ENCODE results near the gene KLC3.

KLC3 gene

DNA sequence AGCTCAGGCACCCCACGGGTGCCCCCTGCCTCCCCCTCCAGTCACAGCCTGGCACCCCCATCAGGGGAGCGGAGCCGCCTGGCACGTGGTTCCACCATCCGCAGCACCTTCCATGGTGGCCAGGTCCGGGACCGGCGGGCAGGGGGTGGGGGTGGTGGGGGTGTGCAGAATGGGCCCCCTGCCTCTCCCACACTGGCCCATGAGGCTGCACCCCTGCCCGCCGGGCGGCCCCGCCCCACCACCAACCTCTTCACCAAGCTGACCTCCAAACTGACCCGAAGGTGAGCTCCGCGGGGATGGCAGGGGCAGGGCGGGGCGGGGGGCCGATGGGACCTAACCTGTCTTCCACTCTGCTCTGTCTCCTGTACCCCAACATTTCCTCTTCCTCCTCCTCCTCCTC, 42.9 kb upstream of the KLC3 start:
- Histone ChIP-seq H3K9me2 (ENCODE audit: low read depth, low read length) (no peaks in the 10 kb centered on the region), H3F3A (ENCODE audit: insufficient read depth, low read length) (no peaks in the 10 kb centered on the region), H3K9ac (ENCODE audit: low read length) (no peak overlapping the region), H3K4me2 (ENCODE audit: low read length) (no peak overlapping the region), H3K79me2 (ENCODE audit: insufficient read depth, low read length) (no peaks in the 10 kb centered on the region), H3K36me3 (ENCODE audit: insufficient read depth, low read length) (peaks cover 9% of the 10 kb centered on the region), H3K4me3 (ENCODE audit: low read depth, low read length, poor library complexity, severe bottlenecking) (no peak overlapping the region), H3K9me3 (ENCODE audit: low read length) (no peaks in the 10 kb centered on the region), H2AFZ (ENCODE audit: low read length) (no peak overlapping the region), H3K4me1 (ENCODE audit: insufficient read depth, low read length, severe bottlenecking) (no peaks in the 10 kb centered on the region), H3K27me3 (ENCODE audit: insufficient read depth, low read length) (no peaks in the 10 kb centered on the region), H3K27ac (ENCODE audit: low read depth, low read length, poor library complexity, severe bottlenecking) (no peak overlapping the region), H4K20me1 (ENCODE audit: insufficient read depth, low read length) (no peaks in the 10 kb centered on the region)
- no peak for TF ChIP-seq EZH2 (IDR thresholded peaks at IDR 0.05; ENCODE audit: borderline replicate concordance, low read length)
- TF ChIP-seq, protein P1, sequence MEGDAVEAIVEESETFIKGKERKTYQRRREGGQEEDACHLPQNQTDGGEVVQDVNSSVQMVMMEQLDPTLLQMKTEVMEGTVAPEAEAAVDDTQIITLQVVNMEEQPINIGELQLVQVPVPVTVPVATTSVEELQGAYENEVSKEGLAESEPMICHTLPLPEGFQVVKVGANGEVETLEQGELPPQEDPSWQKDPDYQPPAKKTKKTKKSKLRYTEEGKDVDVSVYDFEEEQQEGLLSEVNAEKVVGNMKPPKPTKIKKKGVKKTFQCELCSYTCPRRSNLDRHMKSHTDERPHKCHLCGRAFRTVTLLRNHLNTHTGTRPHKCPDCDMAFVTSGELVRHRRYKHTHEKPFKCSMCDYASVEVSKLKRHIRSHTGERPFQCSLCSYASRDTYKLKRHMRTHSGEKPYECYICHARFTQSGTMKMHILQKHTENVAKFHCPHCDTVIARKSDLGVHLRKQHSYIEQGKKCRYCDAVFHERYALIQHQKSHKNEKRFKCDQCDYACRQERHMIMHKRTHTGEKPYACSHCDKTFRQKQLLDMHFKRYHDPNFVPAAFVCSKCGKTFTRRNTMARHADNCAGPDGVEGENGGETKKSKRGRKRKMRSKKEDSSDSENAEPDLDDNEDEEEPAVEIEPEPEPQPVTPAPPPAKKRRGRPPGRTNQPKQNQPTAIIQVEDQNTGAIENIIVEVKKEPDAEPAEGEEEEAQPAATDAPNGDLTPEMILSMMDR (IDR thresholded peaks at IDR 0.05; ENCODE audit: low read length) = no peak

DNA sequence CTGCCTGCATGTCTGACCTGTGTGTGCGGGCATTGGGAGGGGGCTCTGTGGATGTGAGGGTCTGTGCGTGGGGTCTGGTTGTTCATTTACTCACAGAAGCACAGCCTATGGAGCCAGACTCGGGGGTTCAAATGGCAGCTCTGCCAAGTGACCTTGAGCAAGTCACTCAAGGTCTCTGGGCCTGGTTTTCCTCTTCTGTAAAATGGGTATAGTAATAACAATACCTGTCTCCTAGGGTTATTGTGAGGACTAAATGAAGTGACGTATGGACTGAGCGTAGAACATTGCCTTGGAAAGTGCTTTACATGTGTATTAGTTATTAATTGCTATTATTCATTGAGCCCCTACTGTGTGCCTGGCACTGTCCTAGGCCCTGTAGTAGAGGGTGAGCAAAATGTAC, 42.3 kb upstream of the KLC3 start:
- no peaks in the 10 kb centered on the region for H3K4me1 ChIP-seq (ENCODE audit: insufficient read depth, low read length, severe bottlenecking)
- H3K36me3 ChIP-seq (ENCODE audit: insufficient read depth, low read length) = peaks cover 9% of the 10 kb centered on the region
- H3K27me3 ChIP-seq (ENCODE audit: insufficient read depth, low read length) = no peaks in the 10 kb centered on the region
- H4K20me1 ChIP-seq (ENCODE audit: insufficient read depth, low read length) = no peaks in the 10 kb centered on the region
- TF ChIP-seq, protein P1 (IDR thresholded peaks at IDR 0.05; ENCODE audit: low read length) = no peak
- TF ChIP-seq EZH2 (IDR thresholded peaks at IDR 0.05; ENCODE audit: borderline replicate concordance, low read length) = no peak
- no peak overlapping the region for H2AFZ ChIP-seq (ENCODE audit: low read length)
- no peak overlapping the region for H3K4me3 ChIP-seq (ENCODE audit: low read depth, low read length, poor library complexity, severe bottlenecking)
- H3K79me2 ChIP-seq (ENCODE audit: insufficient read depth, low read length) = no peaks in the 10 kb centered on the region
- H3K4me2 ChIP-seq (ENCODE audit: low read length) = no peak overlapping the region
- no peaks in the 10 kb centered on the region for H3K9me3 ChIP-seq (ENCODE audit: low read length)
- H3F3A ChIP-seq (ENCODE audit: insufficient read depth, low read length) = no peaks in the 10 kb centered on the region
- H3K9me2 ChIP-seq (ENCODE audit: low read depth, low read length) = no peaks in the 10 kb centered on the region
- H3K9ac ChIP-seq (ENCODE audit: low read length) = no peak overlapping the region
- H3K27ac ChIP-seq (ENCODE audit: low read depth, low read length, poor library complexity, severe bottlenecking) = no peak overlapping the region

DNA sequence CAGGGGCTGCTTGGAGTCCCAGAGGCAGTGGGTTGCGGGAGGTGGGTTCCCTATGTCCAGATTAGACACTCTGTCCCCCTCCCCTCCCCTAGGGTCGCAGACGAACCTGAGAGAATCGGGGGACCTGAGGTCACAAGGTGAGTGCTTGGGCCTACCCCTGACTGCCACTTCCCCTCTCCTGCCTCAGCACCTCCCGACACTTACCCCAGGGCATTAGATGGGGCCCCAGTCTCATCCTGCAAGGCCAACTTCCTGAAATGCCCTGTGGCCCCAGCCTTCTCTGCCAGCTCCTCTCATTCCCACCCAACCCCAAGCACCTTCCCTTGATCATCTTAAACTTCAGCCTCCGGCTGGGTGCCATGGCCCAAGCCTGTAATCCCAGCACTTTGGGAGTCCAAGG, 40.8 kb upstream of the KLC3 start:
- no peak overlapping the region for H3K9ac ChIP-seq (ENCODE audit: low read length)
- H3K27ac ChIP-seq (ENCODE audit: low read depth, low read length, poor library complexity, severe bottlenecking) = no peak overlapping the region
- no peaks in the 10 kb centered on the region for H3K9me3 ChIP-seq (ENCODE audit: low read length)
- H2AFZ ChIP-seq (ENCODE audit: low read length) = no peak overlapping the region
- TF ChIP-seq EZH2 (IDR thresholded peaks at IDR 0.05; ENCODE audit: borderline replicate concordance, low read length) = no peak
- TF ChIP-seq, protein P1 (IDR thresholded peaks at IDR 0.05; ENCODE audit: low read length) = no peak
- H3F3A ChIP-seq (ENCODE audit: insufficient read depth, low read length) = no peaks in the 10 kb centered on the region
- H4K20me1 ChIP-seq (ENCODE audit: insufficient read depth, low read length) = no peaks in the 10 kb centered on the region
- H3K4me1 ChIP-seq (ENCODE audit: insufficient read depth, low read length, severe bottlenecking) = no peaks in the 10 kb centered on the region
- peaks cover 9% of the 10 kb centered on the region for H3K36me3 ChIP-seq (ENCODE audit: insufficient read depth, low read length)
- H3K79me2 ChIP-seq (ENCODE audit: insufficient read depth, low read length) = no peaks in the 10 kb centered on the region
- H3K9me2 ChIP-seq (ENCODE audit: low read depth, low read length) = no peaks in the 10 kb centered on the region
- no peaks in the 10 kb centered on the region for H3K27me3 ChIP-seq (ENCODE audit: insufficient read depth, low read length)
- no peak overlapping the region for H3K4me2 ChIP-seq (ENCODE audit: low read length)
- no peak overlapping the region for H3K4me3 ChIP-seq (ENCODE audit: low read depth, low read length, poor library complexity, severe bottlenecking)

Data from OCI-LY1 (cell line).